ENCODE results near the gene FLOT1. TPM values are rescaled to one million over a fixed set of nuclear protein-coding genes. Genes with fewer than 3 reads are reported as not detected.

FLOT1 gene
- total and polyA plus RNA-seq, 2 of the 13 experiments (the other 11 are each of a cell fraction or from before 2014, with no cell fraction given): 82.3 to 130 TPM

- TF ChIP-seq KIAA2018 (CRISPR knock-in tag; IDR thresholded peaks at IDR 0.05; ENCODE audit: borderline replicate concordance): no peak
- peak; percentile 93; the same call in 1 of the 2 replicates for TF ChIP-seq FIP1L1 (IDR thresholded peaks at IDR 0.05; ENCODE audit: borderline replicate concordance, insufficient read depth, low read depth, low read length)
- peak; percentile 89 to 93 for TF ChIP-seq POLR2A (IDR thresholded peaks at IDR 0.05; ENCODE audit: insufficient read depth in 1 of 2, low read depth in 2 of 2, low read length in 2 of 2)
- TF ChIP-seq KAT8 (CRISPR knock-in tag; IDR thresholded peaks at IDR 0.05): peak; percentile 25
- 0 out of 2 replicates have a peak, but pooled peaks have one; percentile 27 for TF ChIP-seq ZNF354B (CRISPR knock-in tag; IDR thresholded peaks at IDR 0.05)
- peak; percentile 9; the same call in 1 of the 2 replicates for TF ChIP-seq NR2F6 (IDR thresholded peaks at IDR 0.05)
- no peak; the same call in 1 of the 2 replicates for TF ChIP-seq NR2F6 (CRISPR knock-in tag; IDR thresholded peaks at IDR 0.05)
- TF ChIP-seq NFKB2 (CRISPR knock-in tag; IDR thresholded peaks at IDR 0.05; ENCODE audit: borderline replicate concordance): peak; percentile 50
- TF ChIP-seq NR2C2 (CRISPR knock-in tag; IDR thresholded peaks at IDR 0.05; ENCODE audit: borderline replicate concordance): 0 out of 2 replicates have a peak, but pooled peaks have one; percentile 16
- TF ChIP-seq ZNF343 (CRISPR knock-in tag; IDR thresholded peaks at IDR 0.05): no peak
- no peak for TF ChIP-seq MBNL3 (CRISPR knock-in tag; conservative IDR thresholded peaks at IDR 0.05)
- peak; percentile 96 for TF ChIP-seq ZNF143 (CRISPR knock-in tag; IDR thresholded peaks at IDR 0.05)
- TF ChIP-seq NFIC (IDR thresholded peaks at IDR 0.05; ENCODE audit: low read length): peak; percentile 10; the same call in 1 of the 2 replicates
- peak; percentile 78 for TF ChIP-seq TFAP4 (IDR thresholded peaks at IDR 0.05; ENCODE audit: borderline replicate concordance, low read depth)
- TF ChIP-seq KAT7 (CRISPR knock-in tag; IDR thresholded peaks at IDR 0.05; ENCODE audit: borderline replicate concordance): peak; percentile 6; the same call in 1 of the 2 replicates
- peak; percentile 73 for TF ChIP-seq XRCC5 (optimal IDR thresholded peaks at IDR 0.05; ENCODE audit: low read length)
- peak; percentile 78; the same call in 1 of the 2 replicates for TF ChIP-seq GMEB1 (CRISPR knock-in tag; IDR thresholded peaks at IDR 0.05; ENCODE audit: borderline replicate concordance)
These were observed 22.4 kb downstream of the FLOT1 start, which contains the start of gene TUBB (continued) for GRCh38 chr6:30719791-30720737.
